T-cell (primary cell): ENCODE data around the gene ZNF586. TPM values are rescaled to one million over a fixed set of nuclear protein-coding genes. Genes with fewer than 3 reads are reported as not detected.
"Not testable (repeated sequence)": the region's sequence is repeated elsewhere in the genome, so short reads cannot be mapped to it uniquely, and the experiment has no call there.

Experiments used
- ATAC-seq, 4 experiments: fragments of 200-7000 bp in 3 of 4; fragments of 150-1000 bp in 1 of 4; cut with Tn5 transposase; replicated peaks in 1 of 4; 1 replicate in 3 of 4; 2 replicates in 1 of 4; pipeline ENCODE4 v1.10.0; 2021; ENCODE audit warnings: moderate library complexity in 3 of 4, mild to moderate bottlenecking in 2 of 4, moderate number of reproducible peaks in 1 of 4
- CTCF ChIA-PET, 2 donors: fragments of 300-600 bp; sonication (Branson Sonifier 250); formaldehyde crosslinking; loops; one replicate each; lab custom pipeline; 2022; ENCODE audit warnings: antibody characterized with exemption in 2 of 2; lab: Charles Lee
- POLR2A ChIA-PET, 2 donors: fragments of 300-600 bp; sonication (Branson Sonifier 250); formaldehyde crosslinking; loops; one replicate each; lab custom pipeline; 2022; ENCODE audit warnings: antibody characterized with exemption in 2 of 2; lab: Charles Lee
- DNase-seq, 35 experiments: peaks; one replicate each; pipeline versions ENCODE4 v3.0.0 to v3.0.0-alpha.2; 2013 to 2023
- H3K27ac ChIP-seq: one replicate; pipeline ENCODE4 v1.5.1; 2013; ENCODE audit warnings: low read length
- H3K27me3 ChIP-seq, 2 experiments: replicated peaks in 1 of 2; 1 replicate in 1 of 2; 2 replicates in 1 of 2; pipeline versions ENCODE4 v1.6.1 to v1.7.0; 2013; ENCODE audit warnings: low read length in 1 of 2, mixed read lengths in 1 of 2; ENCODE audit not compliant: control insufficient read depth in 2 of 2, insufficient read depth in 2 of 2; ENCODE audit errors: extremely low read depth in 1 of 2
- H3K36me3 ChIP-seq, 2 donors: 1 replicate in 1 of 2; 2 replicates in 1 of 2; pipeline versions ENCODE4 v1.6.1 to v1.7.0; 2013; ENCODE audit warnings: low read length in 1 of 2; ENCODE audit not compliant: control insufficient read depth in 2 of 2, insufficient read depth in 1 of 2; ENCODE audit errors: extremely low read depth in 1 of 2
- H3K4me1 ChIP-seq, 2 experiments: 1 replicate in 1 of 2; 2 replicates in 1 of 2; pipeline versions ENCODE4 v1.6.1 to v1.7.0; 2013; ENCODE audit warnings: low read length in 2 of 2, mixed read lengths in 1 of 2; ENCODE audit not compliant: insufficient read depth in 2 of 2, control insufficient read depth in 1 of 2; ENCODE audit errors: extremely low read depth in 1 of 2
- H3K4me3 ChIP-seq, 2 donors: 1 replicate in 1 of 2; 2 replicates in 1 of 2; pipeline versions ENCODE4 v1.5.1 to v1.7.0; 2013; ENCODE audit warnings: mild to moderate bottlenecking in 2 of 2, low read length in 1 of 2, moderate library complexity in 1 of 2; ENCODE audit not compliant: control insufficient read depth in 1 of 2; ENCODE audit errors: extremely low read depth in 1 of 2
- H3K9me3 ChIP-seq: 2 replicates; pipeline ENCODE4 v1.7.0; 2013
- H3K27ac Mint-ChIP-seq, 2 donors: one replicate each; pipeline ENCODE4 v1.8.0; 2020 to 2021; ENCODE audit warnings: mild to moderate bottlenecking in 2 of 2, mixed read lengths in 2 of 2
- H3K27me3 Mint-ChIP-seq, 2 donors: one replicate each; pipeline ENCODE4 v1.8.0; 2021 to 2022; ENCODE audit warnings: mixed read lengths in 2 of 2
- H3K36me3 Mint-ChIP-seq: one replicate; pipeline ENCODE4 v1.8.0; 2021; ENCODE audit warnings: mixed read lengths
- H3K4me1 Mint-ChIP-seq, 3 donors: one replicate each; pipeline ENCODE4 v1.8.0; 2020 to 2022; ENCODE audit warnings: mixed read lengths in 3 of 3, mild to moderate bottlenecking in 1 of 3
- H3K4me3 Mint-ChIP-seq, 3 donors: one replicate each; pipeline ENCODE4 v1.8.0; 2020 to 2022; ENCODE audit warnings: mild to moderate bottlenecking in 3 of 3, mixed read lengths in 3 of 3, moderate library complexity in 3 of 3
- H3K9me3 Mint-ChIP-seq, 3 donors: one replicate each; pipeline ENCODE4 v1.8.0; 2020 to 2022; ENCODE audit warnings: mixed read lengths in 3 of 3
- WGBS: methylation state at CpG from one replicate; pipeline ENCODE4 v1.1.5; 2013; ENCODE audit warnings: missing lambda C conversion rate; ENCODE audit not compliant: insufficient coverage; 5-methylcytosine and 5-hydroxymethylcytosine counted together
- total RNA-seq, 35 experiments: library from RNA in 6 of 35; stranded (reverse) in 6 of 35; fragments of 120-200 nt in 1 of 35; gene quantifications; one replicate each; pipeline versions ENCODE4 v1.2.1 to v1.2.4 and lab custom pipeline; 2013 to 2026

The ZNF586 gene
- total RNA-seq (10 to 100 TPM; 34.0 to 46.9 (median 40.1) TPM), total RNA-seq (lab: John Stamatoyannopoulos, UW) (28.7 to 78.1 (median 64.1) reads per million in 29 experiments)
- 36.8 TPM for total RNA-seq (2013)

- Mint-ChIP-seq H3K4me1 (peaks cover 33 to 39% (median 36%) of the 10 kb centered on the region in 3 donors), H3K36me3 (peaks cover 51% of the 10 kb centered on the region)
Measured at GRCh38 chr19:57769345-57770131, at the start of gene ZNF586. Gene ZNF586 (plus strand): TSS chr19:57769676. CDS start chr19:57769843, 167 bp downstream.

GRCh38 chr19:57719901-57720519 is 49.5 kb upstream of the ZNF586 start:
- H3K27me3 Mint-ChIP-seq, result no peaks in the 10 kb centered on the region
- H3K9me3 ChIP-seq, result peaks cover 20% of the 10 kb centered on the region
- H3K36me3 ChIP-seq, result peaks cover 33 to 34% of the 10 kb centered on the region in 2 donors

More at GRCh38 chr19:57769345-57770131, at the start of gene ZNF586:
- Mint-ChIP-seq H3K27ac (peak within 1 kb of the TSS; percentile 87 to 95), H3K27me3 (no peaks in the 10 kb centered on the region), H3K4me3 (peak within 1 kb of the TSS; percentile 88 to 97 (median 94)), H3K9me3 (peaks cover 5 to 26% (median 25%) of the 10 kb centered on the region in 3 donors)
- Histone ChIP-seq H3K36me3 (peaks cover 0 to 26% of the 10 kb centered on the region in 2 donors), H3K27ac (peak within 1 kb of the TSS; percentile 90), H3K27me3 (no peaks in the 10 kb centered on the region), H3K4me3 (peak within 1 kb of the TSS; percentile 76 to 95), H3K4me1 (peaks cover 4 to 27% of the 10 kb centered on the region in 2 experiments), H3K9me3 (peaks cover 1% of the 10 kb centered on the region)
- DNase-seq (peak; percentile 70 to 92 (median 81)), ATAC-seq (peak; percentile 99 to 100 (median 100))
- 3% methylated on average over 60 of the region's 61 CpGs for WGBS
- ChIA-PET POLR2A (interaction anchor here (0.6 to 0.9 kb wide), 5 partner anchors 12 to 620 kb away, joined by 3 to 5 read pairs (median 3); no protein-coding TSS in a partner anchor), CTCF (interaction anchor here in 1 of 2 donors (0.7 to 1.0 kb wide), 2 partner anchors 25 to 42 kb away, joined by 3 to 5 read pairs; partner anchors contain the start of gene ZNF671)

GRCh38 chr19:57720878-57721277 is 48.6 kb upstream of the ZNF586 start:
- H3K4me1 ChIP-seq, result no peaks in the 10 kb centered on the region
- H3K9me3 ChIP-seq, result peaks cover 20% of the 10 kb centered on the region
- peaks cover 76% of the 10 kb centered on the region for H3K36me3 Mint-ChIP-seq
- ChIA-PET CTCF (no interaction called here), POLR2A (no interaction called here)
- H3K27me3 Mint-ChIP-seq, result no peaks in the 10 kb centered on the region
- H3K4me3 ChIP-seq, result peak overlapping the region in 1 of 2 donors; percentile 42
- no peaks in the 10 kb centered on the region for H3K27me3 ChIP-seq
- ATAC-seq (no peak), DNase-seq (no peak)
- 100% methylated on average over 2 of the region's 10 CpGs for WGBS
- H3K27ac ChIP-seq, result no peak overlapping the region
- H3K27ac Mint-ChIP-seq, result no peak overlapping the region
- peaks cover 33 to 34% of the 10 kb centered on the region in 2 donors for H3K36me3 ChIP-seq
- H3K4me3 Mint-ChIP-seq, result peak overlapping the region in 1 of 3 donors; percentile 15
- peaks cover 6 to 14% (median 7%) of the 10 kb centered on the region in 3 donors for H3K4me1 Mint-ChIP-seq
- H3K9me3 Mint-ChIP-seq, result peaks cover 21 to 57% (median 49%) of the 10 kb centered on the region in 3 donors

More at GRCh38 chr19:57719901-57720519, 49.5 kb upstream of the ZNF586 start:
- H3K27me3 ChIP-seq, result no peaks in the 10 kb centered on the region
- WGBS, result 93% methylated on average over 3 of the region's 4 CpGs
- no peak overlapping the region for H3K4me3 Mint-ChIP-seq
- H3K27ac ChIP-seq, result no peak overlapping the region
- H3K27ac Mint-ChIP-seq, result no peak overlapping the region
- peaks cover 21 to 63% (median 54%) of the 10 kb centered on the region in 3 donors for H3K9me3 Mint-ChIP-seq
- H3K4me1 Mint-ChIP-seq, result peaks cover 5 to 12% (median 6%) of the 10 kb centered on the region in 3 donors
- peaks cover 78% of the 10 kb centered on the region for H3K36me3 Mint-ChIP-seq
- ATAC-seq (no peak), DNase-seq (no peak)
- CTCF ChIA-PET, result no interaction called here
- no peaks in the 10 kb centered on the region for H3K4me1 ChIP-seq
- POLR2A ChIA-PET, result no interaction called here
- peak overlapping the region in 1 of 2 donors; percentile 42 for H3K4me3 ChIP-seq

GRCh38 chr19:57738320-57738719 is 31.2 kb upstream of the ZNF586 start:
- POLR2A ChIA-PET, H3K27ac ChIP-seq, H3K27ac Mint-ChIP-seq, H3K9me3 Mint-ChIP-seq, H3K4me1 Mint-ChIP-seq, H3K4me3 Mint-ChIP-seq, H3K4me1 ChIP-seq, H3K4me3 ChIP-seq, H3K36me3 Mint-ChIP-seq, H3K27me3 Mint-ChIP-seq, H3K9me3 ChIP-seq, ATAC-seq, H3K36me3 ChIP-seq, CTCF ChIA-PET: not testable (repeated sequence)
- peaks cover 0 to 12% of the 10 kb centered on the region in 2 experiments for H3K27me3 ChIP-seq
- 8% methylated on average over 2 of the region's 10 CpGs for WGBS
- peak in 14 of 35 experiments; percentile 2 to 38 (median 16) for DNase-seq

GRCh38 chr19:57738770-57739169 is 30.7 kb upstream of the ZNF586 start:
- H3K4me3 ChIP-seq, H3K4me1 ChIP-seq, H3K9me3 ChIP-seq, DNase-seq, H3K4me1 Mint-ChIP-seq, H3K36me3 Mint-ChIP-seq, H3K27me3 Mint-ChIP-seq, ATAC-seq, H3K36me3 ChIP-seq, POLR2A ChIA-PET, H3K27ac ChIP-seq, H3K4me3 Mint-ChIP-seq, H3K27ac Mint-ChIP-seq, H3K9me3 Mint-ChIP-seq, CTCF ChIA-PET: not testable (repeated sequence)
- 100% methylated on average over 2 of the region's 7 CpGs for WGBS
- H3K27me3 ChIP-seq, result peaks cover 0 to 12% of the 10 kb centered on the region in 2 experiments
